ENCODE data around the gene DHH. TPM values are rescaled to one million over a fixed set of nuclear protein-coding genes. Genes with fewer than 3 reads are reported as not detected.

The DHH gene
- total RNA-seq, 3 donors from 2014 or later, result 0.26 to 0.54 (median 0.46) TPM

DNA sequence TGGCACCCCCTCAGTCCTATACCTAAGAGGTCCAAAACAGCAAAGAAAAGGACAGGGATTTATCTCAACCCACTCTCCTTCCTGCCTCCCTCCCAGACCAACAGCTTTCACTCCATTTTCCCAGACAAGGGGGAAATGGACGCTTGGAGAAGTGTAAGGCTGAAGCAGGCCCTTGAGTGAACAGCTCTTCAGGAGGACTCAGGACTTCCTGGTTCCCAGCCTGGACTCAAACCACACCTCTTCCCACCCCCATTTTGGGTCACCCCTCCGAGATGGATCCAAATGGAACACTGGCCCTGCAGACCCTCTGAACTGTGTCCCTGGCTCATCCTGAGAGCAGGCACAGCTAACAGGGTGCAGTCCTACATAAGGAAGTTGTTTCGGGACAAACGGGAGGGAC is 36.7 kb downstream of the DHH start:
- H3K4me1 ChIP-seq (ENCODE audit: low read depth), result peaks cover 42% of the 10 kb centered on the region
- TF ChIP-seq, protein P1, sequence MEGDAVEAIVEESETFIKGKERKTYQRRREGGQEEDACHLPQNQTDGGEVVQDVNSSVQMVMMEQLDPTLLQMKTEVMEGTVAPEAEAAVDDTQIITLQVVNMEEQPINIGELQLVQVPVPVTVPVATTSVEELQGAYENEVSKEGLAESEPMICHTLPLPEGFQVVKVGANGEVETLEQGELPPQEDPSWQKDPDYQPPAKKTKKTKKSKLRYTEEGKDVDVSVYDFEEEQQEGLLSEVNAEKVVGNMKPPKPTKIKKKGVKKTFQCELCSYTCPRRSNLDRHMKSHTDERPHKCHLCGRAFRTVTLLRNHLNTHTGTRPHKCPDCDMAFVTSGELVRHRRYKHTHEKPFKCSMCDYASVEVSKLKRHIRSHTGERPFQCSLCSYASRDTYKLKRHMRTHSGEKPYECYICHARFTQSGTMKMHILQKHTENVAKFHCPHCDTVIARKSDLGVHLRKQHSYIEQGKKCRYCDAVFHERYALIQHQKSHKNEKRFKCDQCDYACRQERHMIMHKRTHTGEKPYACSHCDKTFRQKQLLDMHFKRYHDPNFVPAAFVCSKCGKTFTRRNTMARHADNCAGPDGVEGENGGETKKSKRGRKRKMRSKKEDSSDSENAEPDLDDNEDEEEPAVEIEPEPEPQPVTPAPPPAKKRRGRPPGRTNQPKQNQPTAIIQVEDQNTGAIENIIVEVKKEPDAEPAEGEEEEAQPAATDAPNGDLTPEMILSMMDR (IDR thresholded peaks at IDR 0.05), result no peak
- peak; percentile 29 for ATAC-seq
- H3K9me3 ChIP-seq, result no peaks in the 10 kb centered on the region
- no peak overlapping the region for H3K4me3 ChIP-seq
- H3K36me3 ChIP-seq (ENCODE audit: low read depth), result no peaks in the 10 kb centered on the region
- intact Hi-C loops (cut with DNase I, micrococcal nuclease), result no loop called here
- peak in 1 of 3 donors; percentile 40 for DNase-seq

DNA sequence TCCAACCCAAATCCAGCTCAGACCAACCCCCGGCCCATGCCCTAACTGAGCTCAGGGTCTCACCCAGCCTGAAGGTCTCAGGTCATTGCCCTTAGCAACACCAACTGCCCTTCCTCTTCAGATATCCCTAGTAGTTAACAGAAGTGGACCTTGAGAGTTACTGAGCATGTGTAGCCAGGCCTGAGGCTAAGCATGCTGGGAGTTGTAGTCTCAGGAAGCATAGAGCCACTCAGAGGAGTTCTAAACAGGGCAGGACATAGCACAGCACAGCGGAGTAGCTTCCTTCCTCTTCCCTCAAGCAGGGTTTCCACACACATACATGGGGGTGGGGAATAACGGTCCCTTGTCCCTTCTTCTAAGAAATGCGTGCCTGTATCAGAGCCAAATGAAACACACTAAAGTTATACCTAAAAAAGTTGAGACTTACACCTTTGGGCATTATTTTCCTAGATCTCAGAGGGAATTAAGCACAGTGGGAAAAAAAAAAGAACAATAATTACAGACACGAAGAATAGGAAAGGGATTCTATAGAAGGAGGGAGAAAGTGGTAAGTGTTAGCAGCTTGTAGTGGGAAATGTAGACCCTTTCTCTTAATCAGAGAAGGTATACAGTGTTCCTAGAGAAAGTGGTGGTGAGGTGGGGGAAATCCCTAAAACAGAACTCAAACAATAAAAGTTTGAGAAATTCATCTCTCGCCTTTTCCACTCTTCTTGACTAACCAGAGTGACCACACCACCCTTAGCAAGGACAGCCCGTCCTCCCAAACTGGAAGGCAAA is 38.4 kb downstream of the DHH start:
- H3K4me1 ChIP-seq (ENCODE audit: low read depth), result peaks cover 38% of the 10 kb centered on the region
- H3K36me3 ChIP-seq (ENCODE audit: low read depth), result peaks cover 6% of the 10 kb centered on the region
- TF ChIP-seq, protein P1 (IDR thresholded peaks at IDR 0.05), result no peak
- ATAC-seq (peak; percentile 50), DNase-seq (peak in 2 of 3 donors; percentile 54 to 78)
- intact Hi-C loops (cut with DNase I, micrococcal nuclease), result no loop called here
- H3K9me3 ChIP-seq, result no peaks in the 10 kb centered on the region
- H3K4me3 ChIP-seq, result no peak overlapping the region

DNA sequence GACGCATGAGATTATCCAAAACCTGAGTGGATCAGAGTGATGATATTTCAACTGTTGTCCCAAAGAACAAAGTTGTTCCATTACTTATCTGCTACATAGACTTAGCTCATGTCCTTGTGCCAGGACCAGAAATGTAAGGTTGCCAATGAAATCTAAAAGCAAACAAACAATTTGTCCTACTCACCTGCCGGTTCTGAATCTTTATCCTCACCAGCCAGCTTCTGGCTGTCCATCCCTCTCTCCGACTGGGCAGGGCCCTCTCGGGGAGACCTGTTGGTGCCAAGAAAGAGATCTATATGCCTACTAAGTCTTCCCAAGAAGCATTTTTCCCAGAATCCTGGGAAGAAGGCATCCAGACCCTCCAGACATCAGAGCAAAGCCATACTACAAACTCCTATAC is 39.5 kb downstream of the DHH start:
- H3K4me3 ChIP-seq, result no peak overlapping the region
- intact Hi-C loops (cut with DNase I, micrococcal nuclease), result no loop called here
- TF ChIP-seq, protein P1 (IDR thresholded peaks at IDR 0.05), result no peak
- H3K4me1 ChIP-seq (ENCODE audit: low read depth), result peaks cover 38% of the 10 kb centered on the region
- ATAC-seq (no peak), DNase-seq (no peak)
- peaks cover 9% of the 10 kb centered on the region for H3K36me3 ChIP-seq (ENCODE audit: low read depth)
- no peaks in the 10 kb centered on the region for H3K9me3 ChIP-seq

DNA sequence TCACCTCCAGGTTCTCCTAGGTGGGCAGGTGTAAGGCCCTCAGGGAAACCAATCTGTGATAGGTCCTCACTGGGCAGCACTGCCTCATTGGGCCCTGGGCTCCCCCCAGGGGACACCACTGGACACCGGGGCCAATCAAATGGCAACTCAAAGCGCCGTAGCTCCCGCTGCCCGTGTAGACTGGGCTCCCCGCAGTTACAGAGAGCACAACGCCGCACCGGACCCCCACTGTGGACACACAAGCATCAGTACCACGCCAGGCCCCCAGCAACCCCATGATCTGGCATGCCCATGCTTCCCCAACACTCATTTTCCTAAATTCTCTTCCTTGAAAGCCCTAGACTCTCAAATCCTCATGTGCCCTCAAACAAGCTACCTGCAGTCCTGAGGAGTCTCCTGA is 40.1 kb downstream of the DHH start:
- Histone ChIP-seq H3K36me3 (ENCODE audit: low read depth) (peaks cover 10% of the 10 kb centered on the region), H3K4me1 (ENCODE audit: low read depth) (peaks cover 38% of the 10 kb centered on the region), H3K4me3 (no peak overlapping the region), H3K9me3 (no peaks in the 10 kb centered on the region)
- TF ChIP-seq, protein P1 (IDR thresholded peaks at IDR 0.05), result no peak
- intact Hi-C loops (cut with DNase I, micrococcal nuclease), result no loop called here
- peak in 1 of 3 donors; percentile 60 for DNase-seq
- ATAC-seq, result no peak

DNA sequence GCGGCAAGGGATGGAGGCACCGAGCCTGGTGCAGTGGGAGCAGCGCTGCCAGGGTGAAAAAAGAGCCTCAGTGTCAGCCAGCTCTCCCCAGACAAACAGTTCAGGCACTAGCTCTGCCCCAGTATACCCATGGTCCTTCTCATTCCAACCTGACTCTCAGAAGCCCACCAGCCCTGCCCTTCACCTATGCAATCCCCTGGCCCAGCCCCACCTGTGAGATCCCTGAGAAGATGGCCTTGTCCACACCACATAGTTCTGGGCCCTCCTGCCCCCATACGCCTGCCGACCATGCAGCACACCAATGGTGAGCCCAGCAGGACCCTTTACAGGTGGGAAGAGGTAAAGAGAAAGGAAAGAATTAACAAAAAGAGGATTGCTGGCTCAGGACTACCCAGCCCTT is 40.5 kb downstream of the DHH start:
- Histone ChIP-seq H3K4me1 (ENCODE audit: low read depth) (peaks cover 38% of the 10 kb centered on the region), H3K9me3 (no peaks in the 10 kb centered on the region), H3K36me3 (ENCODE audit: low read depth) (peaks cover 10% of the 10 kb centered on the region), H3K4me3 (no peak overlapping the region)
- DNase-seq, result no peak
- TF ChIP-seq, protein P1 (IDR thresholded peaks at IDR 0.05), result no peak
- no peak for ATAC-seq
- intact Hi-C loops (cut with DNase I, micrococcal nuclease), result no loop called here

Measured in mucosa of descending colon (tissue), 3 donors.